HepG2 (cell line): ENCODE data around the gene SYCP2. TPM values are rescaled to one million over a fixed set of nuclear protein-coding genes. Genes with fewer than 3 reads are reported as not detected.
A peak's percentile ranks its signal among the peaks of the same experiment; 100 is the strongest.

Experiments used
- BCLAF1 ChIP-seq: fragments of 450-650 bp; IDR thresholded peaks from 2 replicates; pipeline ENCODE4 v1.6.1; 2017; ENCODE audit warnings: mild to moderate bottlenecking
- CBFB ChIP-seq: sonication (generic); formaldehyde crosslinking; IDR thresholded peaks from 2 replicates; pipeline ENCODE4 v1.4.0; 2020; ENCODE audit warnings: missing genetic modification reagents
- HES4 ChIP-seq: sonication (generic); formaldehyde crosslinking; IDR thresholded peaks from 2 replicates; pipeline ENCODE4 v1.9.0; 2021; ENCODE audit warnings: mild to moderate bottlenecking, missing genetic modification reagents, borderline replicate concordance
- HMG20B ChIP-seq: conservative IDR thresholded peaks from 2 replicates; pipeline ENCODE4 v1.6.1; 2016; ENCODE audit warnings: missing genetic modification reagents, missing compliant biosample characterization
- MTA3 ChIP-seq: sonication (generic); formaldehyde crosslinking; IDR thresholded peaks from 2 replicates; pipeline ENCODE4 v1.4.0; 2020; ENCODE audit warnings: missing genetic modification reagents
- MTF2 ChIP-seq: sonication (generic); formaldehyde crosslinking; IDR thresholded peaks from 2 replicates; pipeline ENCODE4 v1.5.0; 2020; ENCODE audit warnings: missing genetic modification reagents, borderline replicate concordance
- POGZ ChIP-seq: sonication (generic); formaldehyde crosslinking; IDR thresholded peaks from 2 replicates; pipeline ENCODE4 v1.4.0; 2020; ENCODE audit warnings: mild to moderate bottlenecking, missing genetic modification reagents
- SMAD9 ChIP-seq: sonication (generic); formaldehyde crosslinking; IDR thresholded peaks from 2 replicates; pipeline ENCODE4 v1.5.1; 2020; ENCODE audit warnings: mild to moderate bottlenecking, missing genetic modification reagents
- STAG1 ChIP-seq: sonication (generic); formaldehyde crosslinking; IDR thresholded peaks from 2 replicates; pipeline ENCODE4 v1.4.0; 2020; ENCODE audit warnings: missing genetic modification reagents
- UBTF ChIP-seq: sonication (generic); formaldehyde crosslinking; IDR thresholded peaks from 2 replicates; pipeline ENCODE4 v1.4.0; 2020; ENCODE audit warnings: mild to moderate bottlenecking, missing genetic modification reagents
- ZFY ChIP-seq: sonication (generic); formaldehyde crosslinking; IDR thresholded peaks from 2 replicates; pipeline ENCODE4 v1.4.0; 2020; ENCODE audit warnings: missing genetic modification reagents
- ZGPAT ChIP-seq: IDR thresholded peaks from 2 replicates; pipeline ENCODE4 v1.6.1; 2016; ENCODE audit warnings: mild to moderate bottlenecking
- ZNF280B ChIP-seq: sonication (generic); formaldehyde crosslinking; IDR thresholded peaks from 2 replicates; pipeline ENCODE4 v1.5.0; 2020; ENCODE audit warnings: missing genetic modification reagents, mild to moderate bottlenecking, borderline replicate concordance
- ZNF557 ChIP-seq: sonication (generic); formaldehyde crosslinking; IDR thresholded peaks from 2 replicates; pipeline ENCODE4 v1.4.0; 2020; ENCODE audit warnings: missing genetic modification reagents
- ZNF572 ChIP-seq: sonication (generic); formaldehyde crosslinking; IDR thresholded peaks from 2 replicates; pipeline ENCODE4 v1.5.1; 2020; ENCODE audit warnings: mild to moderate bottlenecking, missing genetic modification reagents
- ZNF639 ChIP-seq: conservative IDR thresholded peaks from 2 replicates; pipeline ENCODE4 v1.6.1; 2018; ENCODE audit warnings: missing genetic modification reagents
- ZNF788 ChIP-seq: sonication (generic); formaldehyde crosslinking; IDR thresholded peaks from 2 replicates; pipeline ENCODE4 v1.5.0; 2020; ENCODE audit warnings: mild to moderate bottlenecking, missing genetic modification reagents, borderline replicate concordance
- polyA plus RNA-seq, 8 experiments: library from polyadenylated mRNA; depleted of rRNA in 3 of 8; stranded (reverse) in 7 of 8; unstranded in 1 of 8; fragments of >200 nt; fragmentation: Illumina TruSeq in 4 of 8; extraction: Trizol in 4 of 8; gene quantifications; 2 replicates each; pipeline versions ENCODE4 v1.2.1 to v1.2.3, GENCODE V29; 2011 to 2016; ENCODE audit warnings: low read depth in 4 of 8, missing spikeins in 1 of 8, mixed read lengths in 1 of 8; ENCODE audit not compliant: insufficient read depth in 1 of 8
- total RNA-seq, 5 experiments: library from RNA; depleted of rRNA; stranded (reverse); fragments of >200 nt; fragmentation: Illumina TruSeq; extraction: Trizol; gene quantifications; 2 replicates each; pipeline ENCODE4 v1.2.3, GENCODE V29; 2016; ENCODE audit warnings: low read depth in 1 of 5

Gene SYCP2
- total and polyA plus RNA-seq, 2 of the 13 experiments (the other 11 are each of a cell fraction or from before 2014, with no cell fraction given): 0.07 to 0.24 TPM

- TF ChIP-seq ZNF788: 0 out of 2 replicates have a peak, but pooled peaks have one; percentile 47
- peak; percentile 33; the same call in 1 of the 2 replicates for TF ChIP-seq STAG1 (CRISPR knock-in tag)
- TF ChIP-seq ZFY (CRISPR knock-in tag): 0 out of 2 replicates have a peak, but pooled peaks have one; percentile 30
- peak; percentile 31; the same call in 1 of the 2 replicates for TF ChIP-seq POGZ
- TF ChIP-seq SMAD9 (CRISPR knock-in tag): peak; percentile 24; the same call in 1 of the 2 replicates
- 0 out of 2 replicates have a peak, but pooled peaks have one; percentile 63 for TF ChIP-seq ZNF280B (CRISPR knock-in tag)
- TF ChIP-seq ZNF639: 0 out of 2 replicates have a peak, but pooled peaks have one; percentile 54
- 0 out of 2 replicates have a peak, but pooled peaks have one; percentile 35 for TF ChIP-seq ZNF572 (CRISPR knock-in tag)
- TF ChIP-seq BCLAF1: no peak
- no peak for TF ChIP-seq HMG20B
- TF ChIP-seq ZGPAT (CRISPR knock-in tag): peak; percentile 40; the same call in 1 of the 2 replicates
- TF ChIP-seq MTF2 (CRISPR knock-in tag): no peak
- TF ChIP-seq HES4: peak; percentile 42; the same call in 1 of the 2 replicates
- TF ChIP-seq ZNF557 (CRISPR knock-in tag): no peak
- peak; percentile 64 for TF ChIP-seq UBTF (CRISPR knock-in tag)
- no peak for TF ChIP-seq MTA3
- 0 out of 2 replicates have a peak, but pooled peaks have one; percentile 47 for TF ChIP-seq CBFB
These were observed 580 bp upstream of the SYCP2 start (continued) for GRCh38 chr20:59933849-59934585.
